HL-60 (cell line): ENCODE measurements around the gene SCG3.

Source experiments
- DNase-seq, 2 experiments: peaks; one replicate each; pipeline ENCODE4 v3.0.0-alpha.2; 2010 to 2020; ENCODE audit warnings: low read depth in 1 of 2, low spot score in 1 of 2
- H3K27ac ChIP-seq: fragments of 250-450 bp; sonication (Bioruptor Pico); replicated peaks from 2 replicates; pipeline ENCODE4 v1.5.1; 2020; ENCODE audit warnings: mild to moderate bottlenecking, moderate library complexity
- H3K27me3 ChIP-seq: fragments of 250-450 bp; sonication (Bioruptor Pico); 2 replicates; pipeline ENCODE4 v1.5.1; 2021; ENCODE audit warnings: mild to moderate bottlenecking, moderate library complexity; ENCODE audit not compliant: insufficient read depth, poor library complexity, severe bottlenecking
- H3K4me3 ChIP-seq: replicated peaks from 2 replicates; pipeline ENCODE4 v1.5.1; 2011; ENCODE audit warnings: mild to moderate bottlenecking, control low read depth, low read length; ENCODE audit not compliant: insufficient read depth
- GABPA ChIP-seq: IDR thresholded peaks from 2 replicates; pipeline ENCODE4 v1.6.1; 2012; ENCODE audit warnings: low read depth
- POLR2AphosphoS5 ChIP-seq: IDR thresholded peaks from 2 replicates; pipeline ENCODE4 v1.6.1; 2012; ENCODE audit warnings: low read depth
- SPI1 ChIP-seq: IDR thresholded peaks from 2 replicates; pipeline ENCODE4 v1.6.1; 2012; ENCODE audit warnings: low read depth, mild to moderate bottlenecking, borderline replicate concordance
- TF ChIP-seq, protein P1 (sequence below): IDR thresholded peaks from one replicate; pipeline ENCODE4 v1.5.1; 2011; ENCODE audit warnings: low read length, control low read depth, inconsistent platforms; ENCODE audit not compliant: insufficient read depth
- TF ChIP-seq, protein P2 (sequence below): IDR thresholded peaks from 2 replicates; pipeline ENCODE4 v1.6.1; 2012; ENCODE audit warnings: low read depth; ENCODE audit not compliant: insufficient replicate concordance

Gene SCG3

DNA sequence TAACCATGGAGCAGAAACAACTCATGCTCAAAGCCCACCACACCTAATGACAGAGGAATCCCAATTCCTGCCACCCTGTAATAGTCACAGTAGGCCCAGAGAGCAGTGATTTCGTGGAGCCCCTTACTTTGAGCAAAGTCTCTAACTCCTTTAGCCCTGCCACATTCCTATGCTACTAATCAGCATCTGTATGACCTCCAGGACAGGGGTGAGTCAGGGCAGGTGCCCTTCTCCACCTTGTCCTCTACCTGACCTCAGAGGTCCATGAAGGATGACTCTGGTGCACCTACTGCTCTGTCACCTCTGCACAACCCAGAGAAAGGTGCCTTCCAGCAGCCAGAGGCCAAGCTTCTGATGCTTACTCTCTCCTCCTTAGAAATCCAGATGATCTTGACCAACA, 6.1 kb upstream of the SCG3 start:
- Histone ChIP-seq H3K27me3 (no peaks in the 10 kb centered on the region), H3K4me3 (no peak overlapping the region), H3K27ac (no peak overlapping the region)
- DNase-seq: no peak
- TF ChIP-seq, protein P1, sequence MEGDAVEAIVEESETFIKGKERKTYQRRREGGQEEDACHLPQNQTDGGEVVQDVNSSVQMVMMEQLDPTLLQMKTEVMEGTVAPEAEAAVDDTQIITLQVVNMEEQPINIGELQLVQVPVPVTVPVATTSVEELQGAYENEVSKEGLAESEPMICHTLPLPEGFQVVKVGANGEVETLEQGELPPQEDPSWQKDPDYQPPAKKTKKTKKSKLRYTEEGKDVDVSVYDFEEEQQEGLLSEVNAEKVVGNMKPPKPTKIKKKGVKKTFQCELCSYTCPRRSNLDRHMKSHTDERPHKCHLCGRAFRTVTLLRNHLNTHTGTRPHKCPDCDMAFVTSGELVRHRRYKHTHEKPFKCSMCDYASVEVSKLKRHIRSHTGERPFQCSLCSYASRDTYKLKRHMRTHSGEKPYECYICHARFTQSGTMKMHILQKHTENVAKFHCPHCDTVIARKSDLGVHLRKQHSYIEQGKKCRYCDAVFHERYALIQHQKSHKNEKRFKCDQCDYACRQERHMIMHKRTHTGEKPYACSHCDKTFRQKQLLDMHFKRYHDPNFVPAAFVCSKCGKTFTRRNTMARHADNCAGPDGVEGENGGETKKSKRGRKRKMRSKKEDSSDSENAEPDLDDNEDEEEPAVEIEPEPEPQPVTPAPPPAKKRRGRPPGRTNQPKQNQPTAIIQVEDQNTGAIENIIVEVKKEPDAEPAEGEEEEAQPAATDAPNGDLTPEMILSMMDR: no peak

- Histone ChIP-seq H3K27ac (no peak overlapping the region), H3K27me3 (peaks cover 2% of the 10 kb centered on the region), H3K4me3 (no peak overlapping the region)
Measured at GRCh38 chr15:51677021-51677420, 4.3 kb upstream of the SCG3 start.

GRCh38 chr15:51677452-51677851, 3.9 kb upstream of the SCG3 start:
- TF ChIP-seq POLR2AphosphoS5: no peak

More at GRCh38 chr15:51677021-51677420, 4.3 kb upstream of the SCG3 start:
- no peak for DNase-seq
- TF ChIP-seq POLR2AphosphoS5 (no peak), SPI1 (no peak), GABPA (no peak)
- TF ChIP-seq, protein P1: no peak
- TF ChIP-seq, protein P2, sequence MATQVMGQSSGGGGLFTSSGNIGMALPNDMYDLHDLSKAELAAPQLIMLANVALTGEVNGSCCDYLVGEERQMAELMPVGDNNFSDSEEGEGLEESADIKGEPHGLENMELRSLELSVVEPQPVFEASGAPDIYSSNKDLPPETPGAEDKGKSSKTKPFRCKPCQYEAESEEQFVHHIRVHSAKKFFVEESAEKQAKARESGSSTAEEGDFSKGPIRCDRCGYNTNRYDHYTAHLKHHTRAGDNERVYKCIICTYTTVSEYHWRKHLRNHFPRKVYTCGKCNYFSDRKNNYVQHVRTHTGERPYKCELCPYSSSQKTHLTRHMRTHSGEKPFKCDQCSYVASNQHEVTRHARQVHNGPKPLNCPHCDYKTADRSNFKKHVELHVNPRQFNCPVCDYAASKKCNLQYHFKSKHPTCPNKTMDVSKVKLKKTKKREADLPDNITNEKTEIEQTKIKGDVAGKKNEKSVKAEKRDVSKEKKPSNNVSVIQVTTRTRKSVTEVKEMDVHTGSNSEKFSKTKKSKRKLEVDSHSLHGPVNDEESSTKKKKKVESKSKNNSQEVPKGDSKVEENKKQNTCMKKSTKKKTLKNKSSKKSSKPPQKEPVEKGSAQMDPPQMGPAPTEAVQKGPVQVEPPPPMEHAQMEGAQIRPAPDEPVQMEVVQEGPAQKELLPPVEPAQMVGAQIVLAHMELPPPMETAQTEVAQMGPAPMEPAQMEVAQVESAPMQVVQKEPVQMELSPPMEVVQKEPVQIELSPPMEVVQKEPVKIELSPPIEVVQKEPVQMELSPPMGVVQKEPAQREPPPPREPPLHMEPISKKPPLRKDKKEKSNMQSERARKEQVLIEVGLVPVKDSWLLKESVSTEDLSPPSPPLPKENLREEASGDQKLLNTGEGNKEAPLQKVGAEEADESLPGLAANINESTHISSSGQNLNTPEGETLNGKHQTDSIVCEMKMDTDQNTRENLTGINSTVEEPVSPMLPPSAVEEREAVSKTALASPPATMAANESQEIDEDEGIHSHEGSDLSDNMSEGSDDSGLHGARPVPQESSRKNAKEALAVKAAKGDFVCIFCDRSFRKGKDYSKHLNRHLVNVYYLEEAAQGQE: no peak

GRCh38 chr15:51678096-51678495, 3.2 kb upstream of the SCG3 start:
- DNase-seq: peak in 1 of 2 experiments; percentile 27
- Histone ChIP-seq H3K27me3 (peaks cover 6% of the 10 kb centered on the region), H3K4me3 (no peak overlapping the region), H3K27ac (no peak overlapping the region)
- TF ChIP-seq POLR2AphosphoS5: no peak
- TF ChIP-seq GABPA: no peak
- TF ChIP-seq SPI1: no peak
- TF ChIP-seq, protein P2: no peak
- TF ChIP-seq, protein P1: no peak

More at GRCh38 chr15:51677452-51677851, 3.9 kb upstream of the SCG3 start:
- Histone ChIP-seq H3K27ac (no peak overlapping the region), H3K4me3 (no peak overlapping the region), H3K27me3 (peaks cover 2% of the 10 kb centered on the region)
- no peak for DNase-seq
